Central memory CD8-positive, alpha-beta T cell (primary cell): ENCODE results near the gene KAZN.

Source experiments
- ATAC-seq: fragments of 150-1000 bp; cut with Tn5 transposase; replicated peaks from 2 replicates; pipeline ENCODE4 v1.10.0; 2022; ENCODE audit warnings: mild to moderate bottlenecking, moderate FRiP score, moderate number of reproducible peaks; ENCODE audit not compliant: poor library complexity, severe bottlenecking; ENCODE audit errors: extremely low read depth
- DNase-seq, 2 donors: peaks; one replicate each; pipeline ENCODE4 v3.0.0; 2021; ENCODE audit warnings: low spot score in 2 of 2
- H3K27ac Mint-ChIP-seq: one replicate; pipeline ENCODE4 v1.8.0; 2022; ENCODE audit warnings: low read depth, mild to moderate bottlenecking, moderate library complexity, mixed read lengths
- H3K27me3 Mint-ChIP-seq: one replicate; pipeline ENCODE4 v1.8.0; 2022; ENCODE audit warnings: mixed read lengths
- H3K36me3 Mint-ChIP-seq: one replicate; pipeline ENCODE4 v1.8.0; 2022; ENCODE audit warnings: mild to moderate bottlenecking, moderate library complexity, mixed read lengths; ENCODE audit not compliant: insufficient read depth
- H3K4me1 Mint-ChIP-seq: one replicate; pipeline ENCODE4 v1.8.0; 2022; ENCODE audit warnings: mixed read lengths
- H3K4me3 Mint-ChIP-seq: one replicate; pipeline ENCODE4 v1.8.0; 2022; ENCODE audit warnings: mild to moderate bottlenecking, moderate library complexity, mixed read lengths
- H3K9me3 Mint-ChIP-seq: one replicate; pipeline ENCODE4 v1.8.0; 2022; ENCODE audit warnings: mixed read lengths

Gene KAZN

GRCh38 chr1:14724678-14725077 is 126.2 kb downstream of the KAZN start:
- Mint-ChIP-seq H3K4me1 (no peaks in the 10 kb centered on the region), H3K36me3 (no peaks in the 10 kb centered on the region), H3K27me3 (peaks cover 9% of the 10 kb centered on the region), H3K9me3 (no peaks in the 10 kb centered on the region), H3K4me3 (no peak overlapping the region), H3K27ac (no peak overlapping the region)
- ATAC-seq = no peak
- DNase-seq = no peak

GRCh38 chr1:14725238-14725637 is 126.8 kb downstream of the KAZN start:
- peaks cover 9% of the 10 kb centered on the region for H3K27me3 Mint-ChIP-seq

GRCh38 chr1:14725695-14726094 is 127.2 kb downstream of the KAZN start:
- Mint-ChIP-seq H3K27me3 (peaks cover 9% of the 10 kb centered on the region), H3K27ac (no peak overlapping the region), H3K4me1 (no peaks in the 10 kb centered on the region), H3K9me3 (no peaks in the 10 kb centered on the region), H3K36me3 (no peaks in the 10 kb centered on the region), H3K4me3 (no peak overlapping the region)
- no peak for ATAC-seq
- no peak for DNase-seq

More at GRCh38 chr1:14725238-14725637, 126.8 kb downstream of the KAZN start:
- no peak overlapping the region for H3K4me3 Mint-ChIP-seq
- no peak for DNase-seq
- ATAC-seq = no peak
- no peaks in the 10 kb centered on the region for H3K9me3 Mint-ChIP-seq
- H3K27ac Mint-ChIP-seq = no peak overlapping the region
- H3K4me1 Mint-ChIP-seq = no peaks in the 10 kb centered on the region
- no peaks in the 10 kb centered on the region for H3K36me3 Mint-ChIP-seq

- Mint-ChIP-seq H3K9me3 (no peaks in the 10 kb centered on the region), H3K4me1 (no peaks in the 10 kb centered on the region)
- ATAC-seq = no peak
Observed at GRCh38 chr1:14726606-14727005, 128.1 kb downstream of the KAZN start.

GRCh38 chr1:14728516-14728915 is 130.0 kb downstream of the KAZN start:
- H3K4me3 Mint-ChIP-seq = no peak overlapping the region
- DNase-seq (no peak), ATAC-seq (no peak)
- no peaks in the 10 kb centered on the region for H3K4me1 Mint-ChIP-seq
- no peaks in the 10 kb centered on the region for H3K9me3 Mint-ChIP-seq
- no peaks in the 10 kb centered on the region for H3K36me3 Mint-ChIP-seq
- peaks cover 11% of the 10 kb centered on the region for H3K27me3 Mint-ChIP-seq
- no peak overlapping the region for H3K27ac Mint-ChIP-seq

More at GRCh38 chr1:14726606-14727005, 128.1 kb downstream of the KAZN start:
- H3K4me3 Mint-ChIP-seq = no peak overlapping the region
- H3K36me3 Mint-ChIP-seq = no peaks in the 10 kb centered on the region
- H3K27me3 Mint-ChIP-seq = peaks cover 9% of the 10 kb centered on the region
- no peak overlapping the region for H3K27ac Mint-ChIP-seq
- no peak for DNase-seq

- no peak for ATAC-seq
- no peaks in the 10 kb centered on the region for H3K9me3 Mint-ChIP-seq
Observed at GRCh38 chr1:14732728-14733047, 134.2 kb downstream of the KAZN start.

GRCh38 chr1:14733048-14733778 is 134.7 kb downstream of the KAZN start:
- ATAC-seq (no peak), DNase-seq (no peak)
- Mint-ChIP-seq H3K4me1 (no peaks in the 10 kb centered on the region), H3K27me3 (peaks cover 45% of the 10 kb centered on the region), H3K9me3 (no peaks in the 10 kb centered on the region), H3K27ac (no peak overlapping the region), H3K4me3 (no peak overlapping the region), H3K36me3 (no peaks in the 10 kb centered on the region)

More at GRCh38 chr1:14732728-14733047, 134.2 kb downstream of the KAZN start:
- H3K27ac Mint-ChIP-seq = no peak overlapping the region
- no peak for DNase-seq
- H3K4me1 Mint-ChIP-seq = no peaks in the 10 kb centered on the region
- H3K4me3 Mint-ChIP-seq = no peak overlapping the region
- no peaks in the 10 kb centered on the region for H3K36me3 Mint-ChIP-seq
- peaks cover 43% of the 10 kb centered on the region for H3K27me3 Mint-ChIP-seq

GRCh38 chr1:14733779-14734140 is 135.3 kb downstream of the KAZN start:
- DNase-seq (no peak), ATAC-seq (no peak)
- H3K27me3 Mint-ChIP-seq = peaks cover 51% of the 10 kb centered on the region
- H3K9me3 Mint-ChIP-seq = no peaks in the 10 kb centered on the region
- H3K4me3 Mint-ChIP-seq = no peak overlapping the region
- H3K27ac Mint-ChIP-seq = no peak overlapping the region
- no peaks in the 10 kb centered on the region for H3K4me1 Mint-ChIP-seq
- H3K36me3 Mint-ChIP-seq = no peaks in the 10 kb centered on the region

- no peak overlapping the region for H3K4me3 Mint-ChIP-seq
- DNase-seq = no peak
Observed at GRCh38 chr1:14735841-14736240, 137.4 kb downstream of the KAZN start.

GRCh38 chr1:14737561-14738094 is 139.1 kb downstream of the KAZN start:
- H3K27ac Mint-ChIP-seq = no peak overlapping the region
- H3K9me3 Mint-ChIP-seq = no peaks in the 10 kb centered on the region

More at GRCh38 chr1:14735841-14736240, 137.4 kb downstream of the KAZN start:
- H3K27me3 Mint-ChIP-seq = peaks cover 72% of the 10 kb centered on the region
- no peaks in the 10 kb centered on the region for H3K9me3 Mint-ChIP-seq
- ATAC-seq = no peak
- H3K27ac Mint-ChIP-seq = no peak overlapping the region
- no peaks in the 10 kb centered on the region for H3K36me3 Mint-ChIP-seq
- no peaks in the 10 kb centered on the region for H3K4me1 Mint-ChIP-seq

GRCh38 chr1:14738235-14738634 is 139.8 kb downstream of the KAZN start:
- Mint-ChIP-seq H3K27me3 (peaks cover 96% of the 10 kb centered on the region), H3K27ac (no peak overlapping the region)

More at GRCh38 chr1:14737561-14738094, 139.1 kb downstream of the KAZN start:
- Mint-ChIP-seq H3K36me3 (no peaks in the 10 kb centered on the region), H3K4me3 (no peak overlapping the region), H3K4me1 (no peaks in the 10 kb centered on the region), H3K27me3 (peaks cover 90% of the 10 kb centered on the region)
- ATAC-seq (no peak), DNase-seq (no peak)

GRCh38 chr1:14738647-14739046 is 140.2 kb downstream of the KAZN start:
- no peaks in the 10 kb centered on the region for H3K4me1 Mint-ChIP-seq
- peaks cover 96% of the 10 kb centered on the region for H3K27me3 Mint-ChIP-seq
- no peak for DNase-seq
- H3K36me3 Mint-ChIP-seq = no peaks in the 10 kb centered on the region
- H3K9me3 Mint-ChIP-seq = no peaks in the 10 kb centered on the region
- no peak overlapping the region for H3K27ac Mint-ChIP-seq
- ATAC-seq = no peak
- no peak overlapping the region for H3K4me3 Mint-ChIP-seq

More at GRCh38 chr1:14738235-14738634, 139.8 kb downstream of the KAZN start:
- Mint-ChIP-seq H3K4me1 (no peaks in the 10 kb centered on the region), H3K9me3 (no peaks in the 10 kb centered on the region), H3K4me3 (no peak overlapping the region), H3K36me3 (no peaks in the 10 kb centered on the region)
- ATAC-seq (no peak), DNase-seq (no peak)

GRCh38 chr1:14739082-14739832 is 140.8 kb downstream of the KAZN start:
- ATAC-seq (no peak), DNase-seq (no peak)
- no peak overlapping the region for H3K4me3 Mint-ChIP-seq
- no peak overlapping the region for H3K27ac Mint-ChIP-seq
- no peaks in the 10 kb centered on the region for H3K9me3 Mint-ChIP-seq
- H3K27me3 Mint-ChIP-seq = peaks cover 92% of the 10 kb centered on the region
- H3K4me1 Mint-ChIP-seq = no peaks in the 10 kb centered on the region
- no peaks in the 10 kb centered on the region for H3K36me3 Mint-ChIP-seq
